Thoracic aorta (tissue), 2 donors: ENCODE data around the gene COPS4. TPM values are rescaled to one million over a fixed set of nuclear protein-coding genes. Genes with fewer than 3 reads are reported as not detected.

ENCODE experiments used
- ATAC-seq: fragments of 150-250 bp; one replicate; pipeline ENCODE4 v1.8.0; 2017; ENCODE audit warnings: low read depth; ENCODE audit not compliant: insufficient number of reproducible peaks, low FRiP score
- DNase-seq: peaks from one replicate; pipeline ENCODE4 v3.0.0-alpha.2; 2020; ENCODE audit warnings: low spot score
- H3K27ac ChIP-seq, 2 donors: fragments of 200-600 bp; sonication (generic); 1 replicate in 1 of 2; 2 replicates in 1 of 2; pipeline ENCODE4 v1.5.1; 2016; ENCODE audit warnings: mild to moderate bottlenecking in 2 of 2, moderate library complexity in 2 of 2
- H3K27me3 ChIP-seq: fragments of 200-600 bp; sonication (generic); replicated peaks from 2 replicates; pipeline ENCODE4 v1.6.0; 2016; ENCODE audit warnings: mild to moderate bottlenecking; ENCODE audit not compliant: insufficient read depth
- H3K36me3 ChIP-seq: fragments of 200-600 bp; sonication (generic); one replicate; pipeline ENCODE4 v1.5.1; 2016
- H3K4me1 ChIP-seq, 2 donors: fragments of 200-600 bp; sonication (generic); 1 replicate in 1 of 2; 2 replicates in 1 of 2; pipeline versions ENCODE4 v1.5.1 to v1.6.0; 2016; ENCODE audit warnings: low read depth in 2 of 2, mild to moderate bottlenecking in 1 of 2; ENCODE audit not compliant: control insufficient read depth in 1 of 2
- H3K4me3 ChIP-seq: fragments of 200-600 bp; sonication (generic); 2 replicates; pipeline ENCODE4 v1.5.1; 2016; ENCODE audit warnings: mild to moderate bottlenecking
- H3K9me3 ChIP-seq: fragments of 200-600 bp; sonication (generic); 2 replicates; pipeline ENCODE4 v1.5.1; 2016
- CTCF ChIP-seq: fragments of 200-600 bp; sonication (generic); IDR thresholded peaks from one replicate; pipeline ENCODE4 v1.5.1; 2019; ENCODE audit warnings: antibody characterized with exemption
- total RNA-seq, 2 donors: library from RNA; depleted of rRNA; stranded (reverse); fragments of >200 nt; gene quantifications; one replicate each; pipeline versions ENCODE4 v1.1.0 to v1.2.3, GENCODE V29; 2016

COPS4 gene
- total RNA-seq, 2 donors from 2014 or later, result 40.3 to 70.7 TPM

- ATAC-seq, result no peak
- Histone ChIP-seq H3K4me1 (no peaks in the 10 kb centered on the region), H3K9me3 (no peaks in the 10 kb centered on the region), H3K4me3 (no peak overlapping the region), H3K27me3 (no peaks in the 10 kb centered on the region), H3K27ac (no peak overlapping the region), H3K36me3 (no peaks in the 10 kb centered on the region)
- no peak for DNase-seq
- no peak for TF ChIP-seq CTCF
Measured at GRCh38 chr4:83089410-83090157, 54.6 kb downstream of the COPS4 start.

GRCh38 chr4:83093060-83093640 is 58.2 kb downstream of the COPS4 start:
- Histone ChIP-seq H3K9me3 (no peaks in the 10 kb centered on the region), H3K4me1 (no peaks in the 10 kb centered on the region), H3K36me3 (no peaks in the 10 kb centered on the region), H3K4me3 (no peak overlapping the region), H3K27me3 (no peaks in the 10 kb centered on the region), H3K27ac (no peak overlapping the region)
- TF ChIP-seq CTCF, result no peak
- ATAC-seq (no peak), DNase-seq (no peak)

GRCh38 chr4:83096397-83096796 is 61.4 kb downstream of the COPS4 start:
- H3K4me3 ChIP-seq, result no peak overlapping the region
- no peaks in the 10 kb centered on the region for H3K36me3 ChIP-seq
- TF ChIP-seq CTCF, result no peak
- ATAC-seq, result no peak
- H3K9me3 ChIP-seq, result no peaks in the 10 kb centered on the region
- H3K27ac ChIP-seq, result no peak overlapping the region
- DNase-seq, result no peak
- H3K4me1 ChIP-seq, result no peaks in the 10 kb centered on the region
- no peaks in the 10 kb centered on the region for H3K27me3 ChIP-seq

GRCh38 chr4:83104991-83105390 is 70.0 kb downstream of the COPS4 start:
- Histone ChIP-seq H3K4me1 (no peaks in the 10 kb centered on the region), H3K27ac (no peak overlapping the region), H3K9me3 (no peaks in the 10 kb centered on the region), H3K27me3 (no peaks in the 10 kb centered on the region), H3K36me3 (no peaks in the 10 kb centered on the region), H3K4me3 (no peak overlapping the region)
- DNase-seq (no peak), ATAC-seq (no peak)
- no peak for TF ChIP-seq CTCF

- H3K36me3 ChIP-seq, result no peaks in the 10 kb centered on the region
- DNase-seq (no peak), ATAC-seq (no peak)
- no peaks in the 10 kb centered on the region for H3K9me3 ChIP-seq
- no peaks in the 10 kb centered on the region for H3K27me3 ChIP-seq
- H3K27ac ChIP-seq, result no peak overlapping the region
- no peak for TF ChIP-seq CTCF
- H3K4me1 ChIP-seq, result no peaks in the 10 kb centered on the region
- no peak overlapping the region for H3K4me3 ChIP-seq
Measured at GRCh38 chr4:83107631-83108030, 72.6 kb downstream of the COPS4 start.
